IMR-90 (cell line): ENCODE measurements around the gene SNED1. TPM values are rescaled to one million over a fixed set of nuclear protein-coding genes. Genes with fewer than 3 reads are reported as not detected.

Experiments
- ATAC-seq: fragments of 200-7000 bp; cut with Tn5 transposase; 2 replicates; pipeline ENCODE4 v1.9.1; 2020; ENCODE audit warnings: low read depth, mild to moderate bottlenecking, moderate library complexity
- BruUV-seq: library from RNA; stranded (reverse); fragments of 400-500 nt; replicated peaks from 2 replicates; lab custom pipeline; 2021; lab: Mats Ljungman, UMichigan
- CTCF ChIA-PET: fragments of 300-600 bp; formaldehyde crosslinking; extraction: SDS; loops from one replicate; lab custom pipeline; 2021; ENCODE audit warnings: antibody characterized with exemption; lab: Yijun Ruan, JAX
- POLR2A ChIA-PET: fragments of 300-600 bp; sonication (Branson Sonifier 250); formaldehyde crosslinking; loops from one replicate; lab custom pipeline; 2022; ENCODE audit warnings: antibody characterized with exemption; ENCODE audit not compliant: unreplicated experiment; lab: Charles Lee
- DNase-seq: peaks from one replicate; pipeline ENCODE4 v3.0.0; 2013
- H2AFZ ChIP-seq: replicated peaks from 2 replicates; pipeline ENCODE3; 2013; ENCODE audit warnings: low read length, mild to moderate bottlenecking; ENCODE audit not compliant: poor library complexity
- H2AK5ac ChIP-seq: 2 replicates; pipeline ENCODE4 v1.6.1; 2013; ENCODE audit warnings: low read depth, low read length, inconsistent platforms
- H2AK9ac ChIP-seq: replicated peaks from 2 replicates; pipeline ENCODE3; 2013; ENCODE audit warnings: mild to moderate bottlenecking, low read depth, low read length, moderate library complexity; ENCODE audit not compliant: poor library complexity
- H2BK120ac ChIP-seq: 2 replicates; pipeline ENCODE4 v1.6.1; 2013; ENCODE audit warnings: low read depth, low read length, inconsistent platforms
- H2BK15ac ChIP-seq: 3 replicates; pipeline ENCODE4 v1.6.1; 2013; ENCODE audit warnings: low read depth, low read length, inconsistent platforms
- H2BK20ac ChIP-seq: 2 replicates; pipeline ENCODE4 v1.6.1; 2013; ENCODE audit warnings: low read depth, mild to moderate bottlenecking, inconsistent platforms, low read length, moderate library complexity
- H2BK5ac ChIP-seq: 2 replicates; pipeline ENCODE4 v1.6.1; 2013; ENCODE audit warnings: mild to moderate bottlenecking, low read depth, low read length, inconsistent platforms; ENCODE audit not compliant: poor library complexity, severe bottlenecking
- H3K14ac ChIP-seq: replicated peaks from 2 replicates; pipeline ENCODE4 v1.6.1; 2013; ENCODE audit warnings: low read depth, low read length, inconsistent platforms
- H3K18ac ChIP-seq: 2 replicates; pipeline ENCODE4 v1.6.1; 2013; ENCODE audit warnings: low read depth, low read length, control low read depth
- H3K23ac ChIP-seq: 2 replicates; pipeline ENCODE4 v1.6.1; 2013; ENCODE audit warnings: low read depth, low read length, inconsistent platforms
- H3K27ac ChIP-seq: 2 replicates; pipeline ENCODE4 v1.5.1; 2013; ENCODE audit warnings: mild to moderate bottlenecking, control low read depth, low read length; ENCODE audit not compliant: insufficient read depth
- H3K27me3 ChIP-seq: 2 replicates; pipeline ENCODE4 v1.6.1; 2013; ENCODE audit warnings: low read length; ENCODE audit not compliant: control insufficient read depth, insufficient read depth
- H3K36me3 ChIP-seq: 2 replicates; pipeline ENCODE4 v1.6.1; 2013; ENCODE audit warnings: low read length, mixed read lengths; ENCODE audit not compliant: control insufficient read depth, insufficient read depth
- H3K4ac ChIP-seq: 2 replicates; pipeline ENCODE4 v1.6.1; 2013; ENCODE audit warnings: low read depth, low read length, inconsistent platforms
- H3K4me1 ChIP-seq: 2 replicates; pipeline ENCODE4 v1.6.1; 2013; ENCODE audit warnings: low read length, mixed read lengths; ENCODE audit not compliant: control insufficient read depth, insufficient read depth
- H3K4me2 ChIP-seq: 2 replicates; pipeline ENCODE4 v1.6.1; 2013; ENCODE audit warnings: low read depth, mild to moderate bottlenecking, control low read depth, low read length, moderate library complexity
- H3K4me3 ChIP-seq: 2 replicates; pipeline ENCODE4 v1.5.1; 2013; ENCODE audit warnings: low read depth, mild to moderate bottlenecking, control low read depth, low read length, moderate library complexity; ENCODE audit not compliant: insufficient read depth
- H3K56ac ChIP-seq: 2 replicates; pipeline ENCODE4 v1.6.1; 2013; ENCODE audit warnings: low read length, inconsistent platforms; ENCODE audit not compliant: insufficient read depth; ENCODE audit errors: extremely low read depth
- H3K79me1 ChIP-seq, 2 experiments: 2 replicates each; pipeline ENCODE4 v1.6.1; 2013; ENCODE audit warnings: low read length in 2 of 2, inconsistent platforms in 1 of 2, low read depth in 1 of 2
- H3K9ac ChIP-seq: 2 replicates; pipeline ENCODE4 v1.6.1; 2013; ENCODE audit warnings: low read depth, low read length, control low read depth
- H3K9me1 ChIP-seq: 2 replicates; pipeline ENCODE4 v1.6.1; 2013; ENCODE audit warnings: low read length, inconsistent platforms; ENCODE audit not compliant: insufficient read depth
- H3K9me3 ChIP-seq: 2 replicates; pipeline ENCODE4 v1.6.1; 2013; ENCODE audit warnings: low read length; ENCODE audit not compliant: control insufficient read depth, insufficient read depth
- H4K20me1 ChIP-seq: 2 replicates; pipeline ENCODE4 v1.6.1; 2013; ENCODE audit warnings: low read length, inconsistent platforms; ENCODE audit not compliant: insufficient read depth
- H4K5ac ChIP-seq: 2 replicates; pipeline ENCODE4 v1.6.1; 2013; ENCODE audit warnings: mild to moderate bottlenecking, low read depth, low read length, control low read depth
- H4K8ac ChIP-seq, 2 experiments: 2 replicates each; pipeline ENCODE4 v1.6.1; 2013; ENCODE audit warnings: low read depth in 2 of 2, low read length in 2 of 2, control low read depth in 1 of 2, inconsistent platforms in 1 of 2
- H4K91ac ChIP-seq: 2 replicates; pipeline ENCODE4 v1.6.1; 2013; ENCODE audit warnings: low read depth, low read length, inconsistent platforms; ENCODE audit not compliant: insufficient read depth
- CHD1 ChIP-seq: IDR thresholded peaks from 2 replicates; pipeline ENCODE4 v1.6.1; 2012; ENCODE audit warnings: low read depth, low read length, improper control_type of control experiment
- ELK1 ChIP-seq: fragments of 150-350 bp; IDR thresholded peaks from 2 replicates; pipeline ENCODE4 v1.6.1; 2016; ENCODE audit warnings: low read depth, mild to moderate bottlenecking, low read length, moderate library complexity, borderline replicate concordance
- MAZ ChIP-seq: IDR thresholded peaks from 2 replicates; pipeline ENCODE4 v1.6.1; 2012; ENCODE audit warnings: low read depth, mild to moderate bottlenecking, low read length, improper control_type of control experiment, moderate library complexity, borderline replicate concordance
- MXI1 ChIP-seq: IDR thresholded peaks from 2 replicates; pipeline ENCODE4 v1.6.1; 2012; ENCODE audit warnings: low read depth, mild to moderate bottlenecking, low read length, moderate library complexity, borderline replicate concordance
- POLR2A ChIP-seq: IDR thresholded peaks from 2 replicates; pipeline ENCODE4 v1.6.1; 2012; ENCODE audit warnings: mild to moderate bottlenecking, low read depth, low read length
- RAD21 ChIP-seq: IDR thresholded peaks from 2 replicates; pipeline ENCODE4 v1.6.1; 2012; ENCODE audit warnings: low read length, improper control_type of control experiment
- RCOR1 ChIP-seq: IDR thresholded peaks from 2 replicates; pipeline ENCODE4 v1.6.1; 2012; ENCODE audit warnings: mild to moderate bottlenecking, low read length, improper control_type of control experiment; ENCODE audit not compliant: insufficient replicate concordance
- WGBS, 2 experiments: methylation state at CpG; one replicate each; pipeline versions ENCODE4 v1.1.5 to v1.1.7; 2013; ENCODE audit warnings: missing lambda C conversion rate in 2 of 2; ENCODE audit not compliant: insufficient read length in 1 of 2; ENCODE audit errors: extremely low coverage in 2 of 2; 5-methylcytosine and 5-hydroxymethylcytosine counted together
- dilution Hi-C: fragments of 300-500 bp; cut with HindIII; formaldehyde crosslinking; loops from one replicate; pipeline ENCODE4 v1.14.3; 2018; ENCODE audit warnings: low sequenced_read_pairs; ENCODE audit not compliant: unreplicated experiment
- in situ Hi-C: fragments of 300-500 bp; cut with MboI; formaldehyde crosslinking; loops from 3 replicates; pipeline ENCODE4 v1.14.3; 2019; ENCODE audit warnings: low sequenced_read_pairs, inconsistent platforms, mixed read lengths
- intact Hi-C: fragments of 100-400 bp; cut with micrococcal nuclease; formaldehyde crosslinking; loops from 2 replicates; pipeline ENCODE4 v1.10.0; 2022
- polyA plus RNA-seq, 3 experiments: library from polyadenylated mRNA; depleted of rRNA; stranded (reverse); fragments of >200 nt; gene quantifications; 2 replicates each; pipeline ENCODE4 v1.2.3, GENCODE V29; 2012; ENCODE audit warnings: low replicate concordance in 1 of 3
- total RNA-seq: library from RNA; depleted of rRNA; stranded (reverse); fragments of >200 nt; gene quantifications from 2 replicates; pipeline ENCODE4 v1.2.3, GENCODE V29; 2012
- TF ChIP-seq, protein P1 (sequence below): fragments of 150-350 bp; IDR thresholded peaks from 2 replicates; pipeline ENCODE4 v1.6.1; 2017; ENCODE audit warnings: mild to moderate bottlenecking, antibody characterized with exemption, low read length, low read depth

Gene SNED1
- total and polyA plus RNA-seq, 2 of the 4 experiments (the other 2 are of a cell fraction), result 1.1 to 3.4 TPM

GRCh38 chr2:241102239-241102803 is 103.9 kb downstream of the SNED1 start, which contains the start of gene MTERF4:
Gene MTERF4 (minus strand): TSS chr2:241102287. CDS start chr2:241102273, 14 bp downstream.
- Histone ChIP-seq H4K8ac (peak within 1 kb of the TSS; percentile 91 to 97), H2AFZ (peak within 1 kb of the TSS; percentile 100), H4K5ac (peak within 1 kb of the TSS; percentile 79), H3K79me1 (peaks cover 20 to 43% of the 10 kb centered on the region in 2 experiments), H2AK5ac (no peak within 1 kb of the TSS), H2BK5ac (peak within 1 kb of the TSS; percentile 80), H3K27ac (peak within 1 kb of the TSS; percentile 73), H3K9ac (peak within 1 kb of the TSS; percentile 83), H3K23ac (peak within 1 kb of the TSS; percentile 92), H3K9me1 (no peaks in the 10 kb centered on the region; the same call in 1 of the 2 replicates), H2BK120ac (peak within 1 kb of the TSS; percentile 44), H3K4me3 (peak within 1 kb of the TSS; percentile 87), H3K4ac (peak within 1 kb of the TSS; percentile 85), H2AK9ac (peak within 1 kb of the TSS; percentile 96), H3K27me3 (no peaks in the 10 kb centered on the region), H3K18ac (peak within 1 kb of the TSS; percentile 1; the same call in 1 of the 2 replicates), H2BK15ac (no peak within 1 kb of the TSS), H3K14ac (peak within 1 kb of the TSS; percentile 82), H4K20me1 (no peaks in the 10 kb centered on the region), H3K36me3 (peaks cover 9% of the 10 kb centered on the region), H3K4me1 (no peaks in the 10 kb centered on the region; the same call in 1 of the 2 replicates), H4K91ac (peak within 1 kb of the TSS; percentile 77), H3K4me2 (peak within 1 kb of the TSS; percentile 90), H3K56ac (peak within 1 kb of the TSS; percentile 80), H2BK20ac (no peak within 1 kb of the TSS), H3K9me3 (no peaks in the 10 kb centered on the region)
- ChIA-PET POLR2A (interaction anchor here (0.6 kb wide), 1 partner anchor 146 kb away, joined by 3 read pairs; no protein-coding TSS in a partner anchor), CTCF (no interaction called here)
- DNase-seq (peak; percentile 76), ATAC-seq (peak; percentile 98)
- TF ChIP-seq RAD21 (peak; percentile 11; the same call in 1 of the 2 replicates), ELK1 (no peak), POLR2A (no peak; the same call in none of the 2 replicates), MXI1 (peak; percentile 46; the same call in 1 of the 2 replicates), MAZ (peak; percentile 99), RCOR1 (peak; percentile 33), CHD1 (0 out of 2 replicates have a peak, but pooled peaks have one; percentile 66)
- TF ChIP-seq, protein P1, sequence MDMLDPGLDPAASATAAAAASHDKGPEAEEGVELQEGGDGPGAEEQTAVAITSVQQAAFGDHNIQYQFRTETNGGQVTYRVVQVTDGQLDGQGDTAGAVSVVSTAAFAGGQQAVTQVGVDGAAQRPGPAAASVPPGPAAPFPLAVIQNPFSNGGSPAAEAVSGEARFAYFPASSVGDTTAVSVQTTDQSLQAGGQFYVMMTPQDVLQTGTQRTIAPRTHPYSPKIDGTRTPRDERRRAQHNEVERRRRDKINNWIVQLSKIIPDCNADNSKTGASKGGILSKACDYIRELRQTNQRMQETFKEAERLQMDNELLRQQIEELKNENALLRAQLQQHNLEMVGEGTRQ, result 0 out of 2 replicates have a peak, but pooled peaks have one; percentile 5
- dilution Hi-C loops, result no loop called here
- in situ Hi-C loops, result no loop called here
- no TSS peak for BruUV-seq
- intact Hi-C loops, result loop anchor here (1.0 to 2.0 kb wide), 2 partner anchors 46 to 188 kb away; partner anchors contain the start of gene PASK
- WGBS, 2 experiments, result 0% methylated on average over 25 of the region's 56 CpGs; no CpG with 5 or more reads in 1 of the 2 experiments
